A549 (cell line): ENCODE data around the gene PPP1R12B. TPM values are rescaled to one million over a fixed set of nuclear protein-coding genes. Genes with fewer than 3 reads are reported as not detected.
A peak's percentile ranks its signal among the peaks of the same experiment; 100 is the strongest.

Source experiments
- ATAC-seq, 2 experiments: fragments of 200-7000 bp in 1 of 2; fragments of >200 bp in 1 of 2; cut with Nextera tagmentation in 1 of 2; cut with Tn5 transposase in 1 of 2; 3 replicates each; pipeline versions ENCODE4 v1.8.0 to v1.9.1; 2018 to 2020; ENCODE audit warnings: mild to moderate bottlenecking in 1 of 2, moderate library complexity in 1 of 2
- CTCF ChIA-PET: fragments of 300-600 bp; sonication (Branson Sonifier 250); formaldehyde crosslinking; extraction: SDS; loops from one replicate; lab custom pipeline; 2021; ENCODE audit warnings: antibody characterized with exemption, inconsistent platforms; lab: Yijun Ruan, JAX
- POLR2A ChIA-PET: fragments of 350-600 bp; formaldehyde crosslinking; extraction: SDS; loops from one replicate; lab custom pipeline; 2021; ENCODE audit warnings: antibody characterized with exemption, inconsistent platforms; lab: Yijun Ruan, JAX
- DNase-seq, 2 experiments: peaks; one replicate each; pipeline versions ENCODE4 v3.0.0 to v3.0.0-alpha.2; 2011 to 2016; ENCODE audit warnings: low read depth in 1 of 2, low spot score in 1 of 2
- FAIRE-seq: peaks from 2 replicates; lab custom pipeline; 2011; peaks lifted over from hg19 to GRCh38; lab: Jason Lieb, UNC
- H3K27ac ChIP-seq, 2 experiments: fragments of >200 bp; sonication (Bioruptor Twin); formaldehyde crosslinking; 3 replicates each; pipeline ENCODE4 v1.5.1; 2016 to 2017
- H3K4me1 ChIP-seq: fragments of >200 bp; sonication (Bioruptor Twin); formaldehyde crosslinking; 3 replicates; pipeline ENCODE4 v1.6.1; 2016
- H3K4me2 ChIP-seq: fragments of >200 bp; sonication (Bioruptor Twin); formaldehyde crosslinking; 3 replicates; pipeline ENCODE4 v1.6.1; 2016
- H3K4me3 ChIP-seq: fragments of >200 bp; sonication (Bioruptor Twin); formaldehyde crosslinking; 3 replicates; pipeline ENCODE4 v1.5.1; 2016
- H3K9me3 ChIP-seq: fragments of >200 bp; sonication (Bioruptor Twin); formaldehyde crosslinking; 3 replicates; pipeline ENCODE4 v1.6.1; 2016
- CBX2 ChIP-seq: fragments of 200-600 bp; sonication (generic); IDR thresholded peaks from 2 replicates; pipeline ENCODE4 v1.6.1; 2016; ENCODE audit warnings: low read depth, mild to moderate bottlenecking, borderline replicate concordance
- CEBPB ChIP-seq, 2 experiments: fragments of >200 bp in 1 of 2; sonication (Bioruptor Twin) in 1 of 2; formaldehyde crosslinking in 1 of 2; IDR thresholded peaks; 2 replicates each; pipeline ENCODE4 v1.6.1; 2012 to 2016
- CHD4 ChIP-seq: fragments of 200-600 bp; sonication (generic); IDR thresholded peaks from 2 replicates; pipeline ENCODE4 v1.6.1; 2016; ENCODE audit warnings: antibody characterized with exemption, mild to moderate bottlenecking, borderline replicate concordance
- EHF ChIP-seq: fragments of 250-450 bp; sonication (Bioruptor Pico); IDR thresholded peaks from 2 replicates; pipeline ENCODE4 v1.5.0; 2020; ENCODE audit warnings: mild to moderate bottlenecking
- HOXB13 ChIP-seq: fragments of 250-450 bp; sonication (Bioruptor Pico); IDR thresholded peaks from 2 replicates; pipeline ENCODE4 v1.5.0; 2020; ENCODE audit warnings: low read depth, mild to moderate bottlenecking, moderate library complexity
- HOXB5 ChIP-seq: fragments of 250-450 bp; sonication (Bioruptor Pico); IDR thresholded peaks from 2 replicates; pipeline ENCODE4 v1.5.0; 2020; ENCODE audit warnings: mild to moderate bottlenecking, moderate library complexity
- JUN ChIP-seq, 2 experiments: fragments of >200 bp; sonication (Bioruptor Twin); formaldehyde crosslinking; IDR thresholded peaks; 2 replicates in 1 of 2; 3 replicates in 1 of 2; pipeline ENCODE4 v1.6.1; 2016 to 2017
- JUNB ChIP-seq: fragments of >200 bp; sonication (Bioruptor Twin); formaldehyde crosslinking; IDR thresholded peaks from 2 replicates; pipeline ENCODE4 v1.6.1; 2016
- KDM5A ChIP-seq: fragments of 200-600 bp; sonication (generic); IDR thresholded peaks from 2 replicates; pipeline ENCODE4 v1.6.1; 2016; ENCODE audit warnings: antibody characterized with exemption, mild to moderate bottlenecking
- MAZ ChIP-seq: fragments of 150-350 bp; IDR thresholded peaks from 2 replicates; pipeline ENCODE4 v1.6.1; 2014; ENCODE audit warnings: antibody characterized with exemption, low read depth, low read length, borderline replicate concordance
- NR3C1 ChIP-seq: fragments of >200 bp; sonication (Bioruptor Twin); formaldehyde crosslinking; IDR thresholded peaks from 3 replicates; pipeline ENCODE4 v1.6.1; 2017
- POLR2AphosphoS2 ChIP-seq: conservative IDR thresholded peaks from 2 replicates; pipeline ENCODE4 v1.6.1; 2012; ENCODE audit warnings: low read length, improper control_type of control experiment, inconsistent platforms
- RNF2 ChIP-seq: fragments of 200-600 bp; sonication (generic); IDR thresholded peaks from 2 replicates; pipeline ENCODE4 v1.6.1; 2016; ENCODE audit warnings: low read depth, mild to moderate bottlenecking, antibody characterized with exemption, moderate library complexity, borderline replicate concordance
- TFCP2L1 ChIP-seq: fragments of 250-450 bp; sonication (Bioruptor Pico); IDR thresholded peaks from 2 replicates; pipeline ENCODE4 v1.5.0; 2021; ENCODE audit warnings: mild to moderate bottlenecking
- TP53 ChIP-seq: fragments of 250-450 bp; sonication (Bioruptor Pico); IDR thresholded peaks from 2 replicates; pipeline ENCODE4 v1.5.0; 2021; ENCODE audit warnings: mild to moderate bottlenecking, moderate library complexity
- ZNF302 ChIP-seq: fragments of 250-450 bp; sonication (Bioruptor Pico); IDR thresholded peaks from 2 replicates; pipeline ENCODE4 v1.9.0; 2021; ENCODE audit warnings: inconsistent platforms, mild to moderate bottlenecking, moderate library complexity
- WGBS: methylation state at CpG from one replicate; pipeline ENCODE4 v1.1.6; 2017; ENCODE audit errors: missing lambda C conversion rate; 5-methylcytosine and 5-hydroxymethylcytosine counted together
- polyA plus RNA-seq, 4 experiments: library from polyadenylated mRNA; depleted of rRNA in 3 of 4; stranded (reverse); fragments of >200 nt; fragmentation: RNase III in 1 of 4; extraction: RNeasy Plus Mini Kit Qiagen cat#74134 plus additional on column Dnase treatment in 1 of 4; gene quantifications; 2 replicates in 3 of 4; 3 replicates in 1 of 4; pipeline ENCODE4 v1.2.3, GENCODE V29; 2011 to 2017
- TF ChIP-seq, protein P1 (sequence below): IDR thresholded peaks from 2 replicates; pipeline ENCODE4 v1.6.1; 2012
- TF ChIP-seq, protein P2 (sequence below): fragments of >200 bp; sonication (Bioruptor Twin); formaldehyde crosslinking; IDR thresholded peaks from 2 replicates; pipeline ENCODE4 v1.6.1; 2016
- TF ChIP-seq, protein P3 (sequence below): fragments of 250-450 bp; sonication (Bioruptor Pico); IDR thresholded peaks from 2 replicates; pipeline ENCODE4 v1.5.0; 2020; ENCODE audit warnings: low read depth, mild to moderate bottlenecking, moderate library complexity
- TF ChIP-seq, protein P4 (sequence below): fragments of >200 bp; sonication (Bioruptor Twin); formaldehyde crosslinking; IDR thresholded peaks from 3 replicates; pipeline ENCODE4 v1.5.1; 2016
- TF ChIP-seq, protein P5 (sequence below): fragments of >200 bp; sonication (Bioruptor Twin); formaldehyde crosslinking; IDR thresholded peaks from 3 replicates; pipeline ENCODE4 v1.6.1; 2016

The PPP1R12B gene
- polyA plus RNA-seq, 2 of the 4 experiments (the other 2 are of a cell fraction), result 3.3 to 12.1 TPM

DNA sequence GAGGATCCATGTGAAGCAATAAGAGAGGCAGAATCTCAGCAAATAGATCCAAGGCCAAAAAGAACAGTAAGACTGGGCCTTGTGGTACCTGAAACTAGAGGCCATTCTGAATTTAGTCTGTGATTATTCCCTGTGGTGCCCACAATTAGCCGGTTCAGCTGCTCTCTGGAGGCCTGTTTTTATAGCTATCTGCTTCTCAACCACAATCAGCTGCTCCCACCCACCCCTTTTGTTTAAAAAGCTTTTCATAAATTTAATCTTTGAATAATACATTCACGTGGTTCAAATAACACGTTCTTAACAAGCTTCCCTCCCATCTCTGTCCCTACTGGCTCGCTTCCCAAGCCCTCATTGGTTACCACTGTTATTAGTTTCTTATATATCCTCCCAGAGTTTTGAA is 24.8 kb upstream of the PPP1R12B start:
- FAIRE-seq (no peak), ATAC-seq (no peak), DNase-seq (no peak)
- POLR2A ChIA-PET, result no interaction called here
- Histone ChIP-seq H3K4me2 (no peak overlapping the region), H3K27ac (no peak overlapping the region), H3K4me1 (no peaks in the 10 kb centered on the region), H3K9me3 (no peaks in the 10 kb centered on the region), H3K4me3 (no peak overlapping the region)
- TF ChIP-seq RNF2 (no peak), HOXB5 (CRISPR knock-in tag) (no peak), JUN (IDR thresholded peaks at IDR 0.05) (no peak), CHD4 (no peak), MAZ (no peak), HOXB13 (CRISPR knock-in tag) (no peak), KDM5A (no peak), TFCP2L1 (CRISPR knock-in tag) (no peak), JUNB (no peak), CEBPB (IDR thresholded peaks at IDR 0.05) (no peak), ZNF302 (CRISPR knock-in tag) (no peak), CBX2 (no peak), NR3C1 (no peak), TP53 (CRISPR knock-in tag) (no peak), POLR2AphosphoS2 (no peak)
- TF ChIP-seq, protein P1, sequence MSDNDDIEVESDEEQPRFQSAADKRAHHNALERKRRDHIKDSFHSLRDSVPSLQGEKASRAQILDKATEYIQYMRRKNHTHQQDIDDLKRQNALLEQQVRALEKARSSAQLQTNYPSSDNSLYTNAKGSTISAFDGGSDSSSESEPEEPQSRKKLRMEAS, result no peak
- TF ChIP-seq, protein P2, sequence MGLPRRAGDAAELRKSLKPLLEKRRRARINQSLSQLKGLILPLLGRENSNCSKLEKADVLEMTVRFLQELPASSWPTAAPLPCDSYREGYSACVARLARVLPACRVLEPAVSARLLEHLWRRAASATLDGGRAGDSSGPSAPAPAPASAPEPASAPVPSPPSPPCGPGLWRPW, result no peak
- TF ChIP-seq, protein P3, sequence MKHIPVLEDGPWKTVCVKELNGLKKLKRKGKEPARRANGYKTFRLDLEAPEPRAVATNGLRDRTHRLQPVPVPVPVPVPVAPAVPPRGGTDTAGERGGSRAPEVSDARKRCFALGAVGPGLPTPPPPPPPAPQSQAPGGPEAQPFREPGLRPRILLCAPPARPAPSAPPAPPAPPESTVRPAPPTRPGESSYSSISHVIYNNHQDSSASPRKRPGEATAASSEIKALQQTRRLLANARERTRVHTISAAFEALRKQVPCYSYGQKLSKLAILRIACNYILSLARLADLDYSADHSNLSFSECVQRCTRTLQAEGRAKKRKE, result no peak
- WGBS, result 88% methylated on average over 4 of the region's 4 CpGs
- CTCF ChIA-PET, result interaction anchor here (4.6 to 16.6 kb wide), 3 partner anchors 8 to 139 kb away, joined by 26 to 350 read pairs (median 51); partner anchors contain the start of gene LGR6

DNA sequence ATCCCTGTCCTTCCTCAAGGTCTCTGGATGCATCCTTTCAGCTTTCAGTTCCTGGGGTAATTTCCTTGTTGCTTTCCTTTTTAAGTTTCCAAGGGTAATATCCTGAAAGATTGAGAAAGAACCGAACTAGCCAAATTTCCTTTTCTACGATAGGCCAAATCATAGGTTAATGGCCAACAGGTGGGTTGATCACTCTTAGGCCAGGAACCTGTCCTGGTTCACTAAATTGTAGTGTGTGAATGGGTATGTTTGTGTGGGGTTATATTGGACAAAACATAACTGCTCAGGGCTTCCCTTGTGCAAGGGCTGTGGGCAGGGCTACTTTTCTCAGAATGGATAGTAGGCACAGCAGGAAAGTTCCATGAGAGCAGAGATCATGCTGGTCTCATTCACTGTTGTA is 23.9 kb upstream of the PPP1R12B start:
- no peak for FAIRE-seq
- WGBS, result 95% methylated on average over 2 of the region's 2 CpGs

DNA sequence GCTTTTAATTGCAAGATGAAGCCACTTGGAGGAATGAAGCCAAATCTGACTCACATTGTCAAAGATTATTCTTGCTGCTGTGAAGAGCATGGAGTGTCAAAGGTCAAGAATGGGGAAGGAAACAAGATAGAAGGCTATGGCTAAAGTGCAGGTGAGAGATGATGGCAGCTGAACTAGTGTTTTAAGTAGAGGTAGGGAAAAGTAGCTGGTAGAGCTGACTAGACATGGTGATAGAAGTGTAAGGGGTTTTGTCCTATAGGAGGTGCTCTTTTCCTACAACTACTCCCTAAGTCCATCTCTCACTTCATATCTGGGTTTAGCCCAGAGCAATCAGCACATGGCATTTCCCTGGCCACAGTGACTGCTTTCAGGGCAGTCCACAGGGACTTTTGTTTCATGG is 18.6 kb upstream of the PPP1R12B start:
- FAIRE-seq, result peak; percentile 36
- TF ChIP-seq, protein P4, sequence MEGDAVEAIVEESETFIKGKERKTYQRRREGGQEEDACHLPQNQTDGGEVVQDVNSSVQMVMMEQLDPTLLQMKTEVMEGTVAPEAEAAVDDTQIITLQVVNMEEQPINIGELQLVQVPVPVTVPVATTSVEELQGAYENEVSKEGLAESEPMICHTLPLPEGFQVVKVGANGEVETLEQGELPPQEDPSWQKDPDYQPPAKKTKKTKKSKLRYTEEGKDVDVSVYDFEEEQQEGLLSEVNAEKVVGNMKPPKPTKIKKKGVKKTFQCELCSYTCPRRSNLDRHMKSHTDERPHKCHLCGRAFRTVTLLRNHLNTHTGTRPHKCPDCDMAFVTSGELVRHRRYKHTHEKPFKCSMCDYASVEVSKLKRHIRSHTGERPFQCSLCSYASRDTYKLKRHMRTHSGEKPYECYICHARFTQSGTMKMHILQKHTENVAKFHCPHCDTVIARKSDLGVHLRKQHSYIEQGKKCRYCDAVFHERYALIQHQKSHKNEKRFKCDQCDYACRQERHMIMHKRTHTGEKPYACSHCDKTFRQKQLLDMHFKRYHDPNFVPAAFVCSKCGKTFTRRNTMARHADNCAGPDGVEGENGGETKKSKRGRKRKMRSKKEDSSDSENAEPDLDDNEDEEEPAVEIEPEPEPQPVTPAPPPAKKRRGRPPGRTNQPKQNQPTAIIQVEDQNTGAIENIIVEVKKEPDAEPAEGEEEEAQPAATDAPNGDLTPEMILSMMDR, result peak; percentile 24; the same call in 1 of the 3 replicates
- TF ChIP-seq, protein P5, sequence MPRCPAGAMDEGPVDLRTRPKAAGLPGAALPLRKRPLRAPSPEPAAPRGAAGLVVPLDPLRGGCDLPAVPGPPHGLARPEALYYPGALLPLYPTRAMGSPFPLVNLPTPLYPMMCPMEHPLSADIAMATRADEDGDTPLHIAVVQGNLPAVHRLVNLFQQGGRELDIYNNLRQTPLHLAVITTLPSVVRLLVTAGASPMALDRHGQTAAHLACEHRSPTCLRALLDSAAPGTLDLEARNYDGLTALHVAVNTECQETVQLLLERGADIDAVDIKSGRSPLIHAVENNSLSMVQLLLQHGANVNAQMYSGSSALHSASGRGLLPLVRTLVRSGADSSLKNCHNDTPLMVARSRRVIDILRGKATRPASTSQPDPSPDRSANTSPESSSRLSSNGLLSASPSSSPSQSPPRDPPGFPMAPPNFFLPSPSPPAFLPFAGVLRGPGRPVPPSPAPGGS, result no peak
- no peak overlapping the region for H3K4me2 ChIP-seq
- H3K4me1 ChIP-seq, result no peaks in the 10 kb centered on the region
- no peak overlapping the region for H3K4me3 ChIP-seq
- no peak overlapping the region for H3K27ac ChIP-seq
- POLR2A ChIA-PET, result no interaction called here
- H3K9me3 ChIP-seq, result no peaks in the 10 kb centered on the region
- peak in 1 of 2 experiments; percentile 33 for DNase-seq
- CTCF ChIA-PET, result interaction anchor here (0.5 to 9.5 kb wide), 13 partner anchors 8 to 145 kb away, joined by 3 to 51 read pairs (median 4); partner anchors contain the start of genes LGR6 and PPP1R12B
- ATAC-seq, result peak; percentile 39 to 63; a peak in 4 of 6 replicates

More for the DNA sequence above, 23.9 kb upstream of the PPP1R12B start:
- TF ChIP-seq, protein P1, result no peak
- TF ChIP-seq EHF (CRISPR knock-in tag), result no peak
- TF ChIP-seq HOXB13 (CRISPR knock-in tag), result no peak
- H3K4me3 ChIP-seq, result no peak overlapping the region
- no peak for ATAC-seq
- POLR2A ChIA-PET, result no interaction called here
- no peak for DNase-seq
- H3K4me2 ChIP-seq, result no peak overlapping the region
- no peaks in the 10 kb centered on the region for H3K9me3 ChIP-seq
- H3K27ac ChIP-seq, result no peak overlapping the region
- no peaks in the 10 kb centered on the region for H3K4me1 ChIP-seq
- CTCF ChIA-PET, result interaction anchor here (0.9 to 16.6 kb wide), 4 partner anchors 9 to 140 kb away, joined by 3 to 350 read pairs (median 38); partner anchors contain the start of gene LGR6
